ENCODE measurements around the gene UBTF. TPM values are rescaled to one million over a fixed set of nuclear protein-coding genes. Genes with fewer than 3 reads are reported as not detected.

The UBTF gene
- polyA plus RNA-seq, 2 of the 4 experiments (the other 2 are of a cell fraction), result 39.8 to 76.2 TPM

DNA sequence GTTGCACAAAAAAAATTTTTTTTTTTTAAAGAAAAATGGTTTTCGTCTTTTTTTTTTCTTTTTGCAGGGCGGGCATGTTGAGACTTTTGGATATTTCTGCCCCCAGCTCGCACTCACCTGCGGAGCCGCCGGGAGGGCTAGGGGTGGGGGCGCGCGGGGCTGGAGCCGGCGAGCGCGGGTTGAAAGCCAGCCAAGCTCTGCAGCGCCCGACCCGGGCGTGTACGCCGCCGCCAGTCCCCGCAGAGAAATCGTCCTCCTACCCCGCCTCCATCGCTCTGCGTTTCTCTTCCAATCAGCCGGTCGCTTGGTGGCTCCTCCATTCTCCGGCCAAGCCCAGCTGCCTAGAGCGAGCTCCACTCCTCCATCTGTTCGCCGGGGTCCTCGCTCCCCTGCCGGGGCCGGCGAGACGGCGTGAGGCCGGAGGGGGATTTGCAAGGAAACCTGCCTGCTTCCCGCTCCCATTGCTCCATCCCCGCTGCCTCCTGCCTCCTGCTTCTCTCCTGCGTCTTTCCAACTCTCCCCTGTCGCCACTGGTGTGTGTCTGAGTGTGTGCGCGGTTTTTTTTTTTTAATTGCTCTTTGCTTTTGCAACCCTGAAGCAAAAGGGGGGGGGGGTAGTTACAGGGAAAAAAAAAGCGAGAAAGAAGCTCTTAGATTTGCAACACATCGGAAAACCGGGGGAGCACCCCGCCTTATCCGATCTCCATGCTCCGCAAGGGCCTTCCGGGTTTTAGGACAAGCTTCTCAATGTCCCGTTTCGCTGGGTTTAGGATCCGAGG lies 1.8 kb upstream of the UBTF start:
- CTCF ChIA-PET, result interaction anchor here (0.8 to 11.1 kb wide), 30 partner anchors 8 to 302 kb away, joined by 3 to 135 read pairs (median 4); partner anchors contain the start of genes GRN, RUNDC3A and SLC25A39
- WGBS (ENCODE audit: missing lambda C conversion rate), result 1% methylated on average over 54 of the region's 54 CpGs

DNA sequence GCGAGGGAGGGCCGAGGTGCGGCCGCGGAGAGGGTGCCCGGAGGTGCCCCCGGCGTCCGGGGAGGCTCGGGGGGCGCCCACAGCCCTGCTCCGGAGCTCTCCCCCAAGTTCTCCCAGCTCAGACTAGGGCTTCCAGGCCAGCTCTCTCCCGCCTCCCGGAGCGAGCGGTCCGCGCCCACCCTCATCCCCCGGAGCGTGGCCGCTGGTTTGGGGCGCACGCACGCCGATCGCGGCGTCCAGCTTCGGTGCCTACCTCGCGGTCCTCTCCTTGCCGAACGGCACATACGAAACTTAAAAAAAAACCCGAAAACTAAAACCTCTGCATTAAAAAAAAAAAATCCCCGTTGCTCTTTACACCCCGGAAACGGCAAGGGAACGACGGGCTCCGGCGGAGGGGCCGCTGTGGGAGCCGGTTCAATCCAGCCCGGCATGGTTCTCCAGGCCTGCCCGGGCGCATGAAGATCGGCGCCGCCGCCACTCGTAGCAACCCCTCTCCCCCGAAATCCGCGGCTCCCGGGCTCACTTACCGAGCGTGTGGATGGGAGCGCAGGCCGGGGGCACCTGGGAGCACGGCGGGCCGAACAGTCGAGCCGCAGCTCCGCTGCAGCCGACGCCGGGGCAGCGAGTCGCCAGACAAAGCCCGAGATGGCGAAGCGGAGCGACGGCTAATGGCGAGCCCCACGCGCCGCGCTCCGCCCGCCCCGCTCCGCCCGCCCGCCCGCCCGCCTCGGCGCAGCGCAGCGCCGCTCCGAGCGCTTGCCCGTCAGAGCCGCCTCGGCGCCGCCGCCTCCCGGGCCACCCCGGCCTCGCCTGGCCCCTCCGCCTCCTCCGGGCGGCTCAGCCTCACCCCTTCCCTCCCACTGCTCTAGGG lies 973 bp upstream of the UBTF start:
- under 1% methylated on average over 90 of the region's 108 CpGs for WGBS (ENCODE audit: missing lambda C conversion rate)
- Histone ChIP-seq H3K4me2 (peak overlapping the region; percentile 86), H3K9me3 (no peaks in the 10 kb centered on the region), H3K4me1 (peaks cover 29% of the 10 kb centered on the region), H3K4me3 (peak overlapping the region; percentile 89), H3K27ac (peak overlapping the region; percentile 97 to 99)
- CTCF ChIA-PET, result interaction anchor here (0.8 to 11.1 kb wide), 21 partner anchors 7 to 303 kb away, joined by 3 to 135 read pairs (median 5); partner anchors contain the start of genes GRN and SLC25A39
- POLR2A ChIA-PET, result interaction anchor here (0.5 to 2.2 kb wide), 20 partner anchors 9 to 291 kb away, joined by 3 to 13 read pairs (median 4); partner anchors contain the start of genes FAM171A2, SLC25A39 and TMUB2
- DNase-seq (ENCODE audit: low read depth in 1 of 2, low spot score in 1 of 2) (peak in 1 of 2 experiments; percentile 64), ATAC-seq (peak; percentile 22 to 43), FAIRE-seq (no peak)
- TF ChIP-seq EHF (CRISPR knock-in tag; IDR thresholded peaks at IDR 0.05), result no peak
- TF ChIP-seq CBX8 (IDR thresholded peaks at IDR 0.05), result no peak
- no peak for TF ChIP-seq ZSCAN20 (CRISPR knock-in tag; IDR thresholded peaks at IDR 0.05)
- TF ChIP-seq, protein P1, sequence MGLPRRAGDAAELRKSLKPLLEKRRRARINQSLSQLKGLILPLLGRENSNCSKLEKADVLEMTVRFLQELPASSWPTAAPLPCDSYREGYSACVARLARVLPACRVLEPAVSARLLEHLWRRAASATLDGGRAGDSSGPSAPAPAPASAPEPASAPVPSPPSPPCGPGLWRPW (IDR thresholded peaks at IDR 0.05), result no peak
- TF ChIP-seq SREBF2 (IDR thresholded peaks at IDR 0.05), result no peak
- TF ChIP-seq RNF2 (IDR thresholded peaks at IDR 0.05; ENCODE audit: borderline replicate concordance, low read depth), result peak; percentile 86; the same call in 1 of the 2 replicates
- peak; percentile 85 for TF ChIP-seq HDAC2 (IDR thresholded peaks at IDR 0.05)
- no peak for TF ChIP-seq FOSL2 (IDR thresholded peaks at IDR 0.05)
- no peak for TF ChIP-seq FOSL2 (CRISPR knock-in tag; IDR thresholded peaks at IDR 0.05)
- TF ChIP-seq JUNB (IDR thresholded peaks at IDR 0.05), result no peak
- TF ChIP-seq, protein P2, sequence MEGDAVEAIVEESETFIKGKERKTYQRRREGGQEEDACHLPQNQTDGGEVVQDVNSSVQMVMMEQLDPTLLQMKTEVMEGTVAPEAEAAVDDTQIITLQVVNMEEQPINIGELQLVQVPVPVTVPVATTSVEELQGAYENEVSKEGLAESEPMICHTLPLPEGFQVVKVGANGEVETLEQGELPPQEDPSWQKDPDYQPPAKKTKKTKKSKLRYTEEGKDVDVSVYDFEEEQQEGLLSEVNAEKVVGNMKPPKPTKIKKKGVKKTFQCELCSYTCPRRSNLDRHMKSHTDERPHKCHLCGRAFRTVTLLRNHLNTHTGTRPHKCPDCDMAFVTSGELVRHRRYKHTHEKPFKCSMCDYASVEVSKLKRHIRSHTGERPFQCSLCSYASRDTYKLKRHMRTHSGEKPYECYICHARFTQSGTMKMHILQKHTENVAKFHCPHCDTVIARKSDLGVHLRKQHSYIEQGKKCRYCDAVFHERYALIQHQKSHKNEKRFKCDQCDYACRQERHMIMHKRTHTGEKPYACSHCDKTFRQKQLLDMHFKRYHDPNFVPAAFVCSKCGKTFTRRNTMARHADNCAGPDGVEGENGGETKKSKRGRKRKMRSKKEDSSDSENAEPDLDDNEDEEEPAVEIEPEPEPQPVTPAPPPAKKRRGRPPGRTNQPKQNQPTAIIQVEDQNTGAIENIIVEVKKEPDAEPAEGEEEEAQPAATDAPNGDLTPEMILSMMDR (IDR thresholded peaks at IDR 0.05), result 0 out of 3 replicates have a peak, but pooled peaks have one; percentile 18
- no peak for TF ChIP-seq NR3C1 (IDR thresholded peaks at IDR 0.05)
- no peak for TF ChIP-seq CEBPB (IDR thresholded peaks at IDR 0.05)
- no peak for TF ChIP-seq EHMT2 (IDR thresholded peaks at IDR 0.05; ENCODE audit: low read depth)
- TF ChIP-seq, protein P3, sequence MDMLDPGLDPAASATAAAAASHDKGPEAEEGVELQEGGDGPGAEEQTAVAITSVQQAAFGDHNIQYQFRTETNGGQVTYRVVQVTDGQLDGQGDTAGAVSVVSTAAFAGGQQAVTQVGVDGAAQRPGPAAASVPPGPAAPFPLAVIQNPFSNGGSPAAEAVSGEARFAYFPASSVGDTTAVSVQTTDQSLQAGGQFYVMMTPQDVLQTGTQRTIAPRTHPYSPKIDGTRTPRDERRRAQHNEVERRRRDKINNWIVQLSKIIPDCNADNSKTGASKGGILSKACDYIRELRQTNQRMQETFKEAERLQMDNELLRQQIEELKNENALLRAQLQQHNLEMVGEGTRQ (IDR thresholded peaks at IDR 0.05), result no peak
- TF ChIP-seq, protein P4, sequence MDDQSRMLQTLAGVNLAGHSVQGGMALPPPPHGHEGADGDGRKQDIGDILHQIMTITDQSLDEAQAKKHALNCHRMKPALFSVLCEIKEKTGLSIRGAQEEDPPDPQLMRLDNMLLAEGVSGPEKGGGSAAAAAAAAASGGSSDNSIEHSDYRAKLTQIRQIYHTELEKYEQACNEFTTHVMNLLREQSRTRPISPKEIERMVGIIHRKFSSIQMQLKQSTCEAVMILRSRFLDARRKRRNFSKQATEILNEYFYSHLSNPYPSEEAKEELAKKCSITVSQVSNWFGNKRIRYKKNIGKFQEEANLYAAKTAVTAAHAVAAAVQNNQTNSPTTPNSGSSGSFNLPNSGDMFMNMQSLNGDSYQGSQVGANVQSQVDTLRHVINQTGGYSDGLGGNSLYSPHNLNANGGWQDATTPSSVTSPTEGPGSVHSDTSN (IDR thresholded peaks at IDR 0.05), result peak; percentile 46
- no peak for TF ChIP-seq TP53 (CRISPR knock-in tag; IDR thresholded peaks at IDR 0.05)
- TF ChIP-seq RARB (CRISPR knock-in tag; IDR thresholded peaks at IDR 0.05), result no peak
- no peak for TF ChIP-seq TFCP2L1 (CRISPR knock-in tag; IDR thresholded peaks at IDR 0.05)
- TF ChIP-seq, protein P5, sequence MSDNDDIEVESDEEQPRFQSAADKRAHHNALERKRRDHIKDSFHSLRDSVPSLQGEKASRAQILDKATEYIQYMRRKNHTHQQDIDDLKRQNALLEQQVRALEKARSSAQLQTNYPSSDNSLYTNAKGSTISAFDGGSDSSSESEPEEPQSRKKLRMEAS (IDR thresholded peaks at IDR 0.05), result peak; percentile 70
- no peak for TF ChIP-seq MYC (IDR thresholded peaks at IDR 0.05; ENCODE audit: borderline replicate concordance, low read length)
- no peak for TF ChIP-seq ZFP36 (IDR thresholded peaks at IDR 0.05; ENCODE audit: borderline replicate concordance, partially characterized antibody)
- no peak for TF ChIP-seq HOXA7 (CRISPR knock-in tag; IDR thresholded peaks at IDR 0.05)
- no peak for TF ChIP-seq CHD4 (IDR thresholded peaks at IDR 0.05; ENCODE audit: borderline replicate concordance)
- TF ChIP-seq EP300 (IDR thresholded peaks at IDR 0.05), result no peak
- TF ChIP-seq SMC3 (IDR thresholded peaks at IDR 0.05), result no peak

More for the DNA sequence above, 1.8 kb upstream of the UBTF start:
- no peak for FAIRE-seq
- Histone ChIP-seq H3K9me3 (no peaks in the 10 kb centered on the region), H3K4me2 (peak overlapping the region; percentile 86), H3K4me3 (peak overlapping the region; percentile 89), H3K27ac (peak overlapping the region; percentile 97 to 99), H3K4me1 (peaks cover 29% of the 10 kb centered on the region)
- POLR2A ChIA-PET, result interaction anchor here (0.6 to 2.2 kb wide), 24 partner anchors 10 to 402 kb away, joined by 3 to 20 read pairs (median 4); partner anchors contain the start of genes ATXN7L3, GRN, RUNDC3A and SLC25A39
- TF ChIP-seq JUN (IDR thresholded peaks at IDR 0.05) (peak in 1 of 2 experiments; percentile 2; a peak in 3 of 5 replicates), HOXA7 (CRISPR knock-in tag; IDR thresholded peaks at IDR 0.05) (no peak), RNF2 (IDR thresholded peaks at IDR 0.05; ENCODE audit: borderline replicate concordance, low read depth) (peak; percentile 64; the same call in 1 of the 2 replicates), CBX2 (IDR thresholded peaks at IDR 0.05; ENCODE audit: borderline replicate concordance, low read depth) (no peak), PHF8 (IDR thresholded peaks at IDR 0.05; ENCODE audit: borderline replicate concordance, low read depth) (0 out of 2 replicates have a peak, but pooled peaks have one; percentile 9), CBX8 (IDR thresholded peaks at IDR 0.05) (no peak), POLR2A (IDR thresholded peaks at IDR 0.05; ENCODE audit: low read length) (peak; percentile 74)
- TF ChIP-seq, protein P5 (IDR thresholded peaks at IDR 0.05), result 0 out of 2 replicates have a peak, but pooled peaks have one; percentile 18
- TF ChIP-seq, protein P3 (IDR thresholded peaks at IDR 0.05), result no peak
- peak; percentile 82 to 85 for DNase-seq (ENCODE audit: low read depth in 1 of 2, low spot score in 1 of 2)
- ATAC-seq, result peak; percentile 31 to 74
